Ovary (tissue), 3 donors: ENCODE measurements around the gene WNT7A.

Experiments
- CTCF ChIP-seq, 3 donors: fragments of 450-650 bp in 2 of 3; fragments of 200-600 bp in 1 of 3; IDR thresholded peaks; one replicate each; pipeline versions ENCODE4 v1.5.1 to v1.8.0; 2016 to 2022; ENCODE audit warnings: antibody characterized with exemption in 3 of 3, mild to moderate bottlenecking in 1 of 3
- EP300 ChIP-seq: sonication (generic); formaldehyde crosslinking; IDR thresholded peaks from one replicate; pipeline ENCODE4 v1.6.1; 2017; ENCODE audit warnings: antibody characterized with exemption
- POLR2A ChIP-seq: fragments of 450-650 bp; IDR thresholded peaks from one replicate; pipeline ENCODE4 v1.6.1; 2017; ENCODE audit warnings: antibody characterized with exemption, mild to moderate bottlenecking, moderate library complexity
- donor health status: DM: no; HTN: no; CAD: no.

DNA sequence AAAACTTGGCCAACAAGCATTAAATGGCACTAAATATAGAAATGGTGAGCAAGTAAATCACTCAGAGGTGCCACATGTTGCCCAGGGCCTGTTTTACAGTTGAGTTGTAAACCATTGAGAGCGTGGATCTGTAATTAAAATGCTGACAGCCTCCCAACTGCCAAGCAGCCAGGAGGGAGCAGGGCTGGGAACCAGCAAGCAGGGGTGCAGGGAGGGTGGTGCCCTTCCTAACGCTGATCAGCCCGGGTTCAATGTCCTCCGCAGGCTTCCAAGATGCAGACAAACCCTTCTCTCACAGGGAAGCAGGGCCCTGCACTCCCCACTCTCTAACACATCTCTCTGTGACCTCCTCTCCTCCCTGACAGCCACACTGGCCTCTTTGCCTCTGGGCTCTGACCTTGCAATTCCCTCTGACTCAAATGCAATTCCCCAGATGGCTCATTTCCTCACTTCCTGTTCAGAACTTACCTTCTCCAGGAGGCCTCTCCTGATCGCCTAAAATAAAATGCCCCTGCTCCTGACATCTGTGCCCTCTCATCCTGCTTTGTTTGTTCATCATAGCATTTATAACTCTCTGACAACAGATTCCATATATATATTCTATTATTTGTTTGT, 40.0 kb downstream of the WNT7A start:
- TF ChIP-seq POLR2A (no peak), CTCF (IDR thresholded peaks at IDR 0.05) (no peak), EP300 (no peak)
